GM12801 (cell line): ENCODE results near the gene GPATCH1.

Experiments
- TF ChIP-seq, protein P1 (sequence below): IDR thresholded peaks from one replicate; pipeline ENCODE4 v1.5.1; 2011; ENCODE audit warnings: control low read depth; ENCODE audit not compliant: insufficient read length; ENCODE audit errors: extremely low read depth

GPATCH1 gene

DNA sequence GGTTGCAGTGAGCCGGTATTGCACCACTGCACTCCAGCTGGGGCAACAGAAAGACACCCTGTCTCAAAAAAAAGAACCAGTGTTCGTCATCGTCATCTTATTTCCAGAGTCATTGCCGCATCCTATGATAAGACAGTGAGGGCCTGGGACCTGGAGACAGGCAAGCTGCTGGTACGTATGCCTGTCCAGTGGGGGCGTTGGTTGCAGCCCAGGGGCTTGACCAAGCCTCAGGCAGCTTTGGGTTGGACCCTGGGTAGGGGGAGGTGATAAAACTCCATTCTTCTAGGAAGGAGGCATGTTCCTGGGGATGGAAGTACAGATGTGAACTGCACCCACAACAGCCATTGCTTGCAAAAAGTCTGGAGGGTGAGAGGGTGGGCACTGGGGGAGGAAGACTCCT, 66.6 kb downstream of the GPATCH1 start:
- TF ChIP-seq, protein P1, sequence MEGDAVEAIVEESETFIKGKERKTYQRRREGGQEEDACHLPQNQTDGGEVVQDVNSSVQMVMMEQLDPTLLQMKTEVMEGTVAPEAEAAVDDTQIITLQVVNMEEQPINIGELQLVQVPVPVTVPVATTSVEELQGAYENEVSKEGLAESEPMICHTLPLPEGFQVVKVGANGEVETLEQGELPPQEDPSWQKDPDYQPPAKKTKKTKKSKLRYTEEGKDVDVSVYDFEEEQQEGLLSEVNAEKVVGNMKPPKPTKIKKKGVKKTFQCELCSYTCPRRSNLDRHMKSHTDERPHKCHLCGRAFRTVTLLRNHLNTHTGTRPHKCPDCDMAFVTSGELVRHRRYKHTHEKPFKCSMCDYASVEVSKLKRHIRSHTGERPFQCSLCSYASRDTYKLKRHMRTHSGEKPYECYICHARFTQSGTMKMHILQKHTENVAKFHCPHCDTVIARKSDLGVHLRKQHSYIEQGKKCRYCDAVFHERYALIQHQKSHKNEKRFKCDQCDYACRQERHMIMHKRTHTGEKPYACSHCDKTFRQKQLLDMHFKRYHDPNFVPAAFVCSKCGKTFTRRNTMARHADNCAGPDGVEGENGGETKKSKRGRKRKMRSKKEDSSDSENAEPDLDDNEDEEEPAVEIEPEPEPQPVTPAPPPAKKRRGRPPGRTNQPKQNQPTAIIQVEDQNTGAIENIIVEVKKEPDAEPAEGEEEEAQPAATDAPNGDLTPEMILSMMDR = no peak

DNA sequence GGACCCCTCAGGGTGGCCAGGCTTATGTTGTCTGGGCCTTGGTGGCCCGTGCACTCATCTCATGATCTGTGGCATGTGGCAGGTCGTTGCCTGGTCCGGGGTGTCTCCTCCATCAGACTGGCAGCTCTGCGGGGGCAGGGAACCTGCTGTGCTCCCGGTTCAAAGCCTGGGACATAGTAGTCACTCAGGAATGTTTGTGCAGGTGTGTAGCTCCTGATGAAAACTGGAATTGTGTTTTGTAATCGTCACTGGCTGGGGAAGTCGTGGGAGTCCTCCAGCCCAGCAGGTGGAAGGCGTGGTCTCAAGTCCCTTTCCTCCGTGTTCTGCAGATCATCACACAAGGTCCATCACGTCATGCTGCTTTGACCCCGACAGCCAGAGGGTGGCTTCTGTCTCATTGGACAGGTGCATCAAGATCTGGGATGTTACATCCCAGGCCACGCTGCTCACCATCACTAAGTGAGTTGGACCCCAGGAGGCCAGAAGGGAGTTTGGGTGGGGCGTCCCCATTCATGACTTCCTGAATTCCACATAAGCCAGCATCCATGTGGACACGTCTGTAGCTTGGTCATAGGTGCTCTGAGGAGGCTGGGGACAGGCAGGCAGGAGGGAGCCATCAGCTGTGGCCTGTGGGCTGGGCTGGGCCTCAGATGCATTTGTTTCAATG, 70.0 kb downstream of the GPATCH1 start:
- TF ChIP-seq, protein P1 = no peak

DNA sequence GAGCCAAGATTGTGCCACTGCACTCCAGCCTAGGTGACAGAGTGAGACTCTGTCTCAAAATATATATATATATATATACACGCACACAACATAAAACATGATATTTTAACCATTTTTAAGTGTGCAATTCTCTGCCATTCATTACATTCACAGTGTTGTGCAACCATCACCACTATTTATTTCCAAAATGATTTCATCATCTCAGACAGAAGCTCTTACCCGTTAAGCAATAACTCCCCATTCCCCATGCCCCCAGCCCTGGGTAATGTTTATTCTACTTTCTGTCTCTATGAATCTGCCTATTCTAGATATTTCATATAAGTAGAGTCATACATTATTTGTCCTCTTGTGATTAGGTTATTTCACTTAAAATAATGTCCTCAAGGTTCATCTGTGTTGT, 71.2 kb downstream of the GPATCH1 start:
- TF ChIP-seq, protein P1 = no peak

DNA sequence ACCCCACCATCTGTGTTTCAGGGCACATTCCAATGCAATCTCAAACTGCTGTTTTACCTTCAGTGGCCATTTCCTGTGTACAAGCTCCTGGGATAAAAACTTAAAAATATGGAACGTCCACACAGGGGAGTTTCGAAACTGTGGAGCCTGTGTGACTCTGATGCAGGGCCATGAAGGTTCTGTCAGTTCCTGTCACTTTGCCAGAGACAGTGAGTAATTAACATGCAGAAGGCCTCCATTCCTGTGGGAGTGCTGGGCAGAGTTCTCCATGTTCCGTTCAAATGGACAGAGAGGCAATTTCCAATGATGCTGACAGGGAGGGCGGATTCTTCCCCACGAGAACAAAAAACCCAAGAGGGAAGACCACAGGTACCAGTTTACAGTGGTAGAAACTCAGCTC, 75.4 kb downstream of the GPATCH1 start:
- TF ChIP-seq, protein P1 = no peak

DNA sequence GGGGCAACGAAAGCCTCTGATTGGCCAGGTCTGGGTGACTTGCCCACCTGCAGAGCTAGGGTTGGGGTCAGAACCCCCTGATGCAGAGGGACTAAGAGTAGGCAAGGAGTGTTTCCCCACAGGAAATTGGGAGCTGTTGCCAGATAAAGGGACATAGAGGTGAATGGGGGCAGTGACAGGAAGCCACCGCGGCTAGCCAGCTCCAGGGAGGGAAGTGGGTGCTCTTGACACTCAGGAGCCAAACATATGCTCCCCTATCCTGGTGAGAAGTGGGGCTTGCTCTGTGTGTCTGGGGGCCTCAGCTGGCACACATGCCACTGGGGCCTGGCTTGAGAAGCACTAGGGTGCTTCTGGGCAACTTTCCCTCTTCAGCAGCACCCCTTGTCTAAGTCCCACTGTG, 76.9 kb downstream of the GPATCH1 start:
- TF ChIP-seq, protein P1 = no peak

DNA sequence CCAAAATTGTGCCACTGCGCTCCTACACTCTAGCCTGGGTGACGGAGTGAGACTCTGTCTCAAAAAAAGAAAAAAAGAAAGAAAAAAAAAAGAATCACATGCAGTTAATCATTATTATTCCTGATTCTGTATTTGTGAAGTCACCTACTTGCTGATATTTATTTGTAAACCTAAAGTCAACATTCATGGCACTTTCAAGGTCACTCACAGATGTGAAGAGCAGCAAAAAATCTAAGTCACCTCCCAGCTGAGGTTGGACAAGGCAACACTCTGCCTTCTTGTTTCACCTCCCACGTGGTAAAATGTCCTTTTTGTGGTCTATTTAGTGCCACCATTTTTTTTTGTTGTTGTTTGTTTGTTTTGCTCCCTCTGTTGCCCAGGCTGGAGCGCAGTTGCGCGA, 77.4 kb downstream of the GPATCH1 start:
- TF ChIP-seq, protein P1 = no peak

DNA sequence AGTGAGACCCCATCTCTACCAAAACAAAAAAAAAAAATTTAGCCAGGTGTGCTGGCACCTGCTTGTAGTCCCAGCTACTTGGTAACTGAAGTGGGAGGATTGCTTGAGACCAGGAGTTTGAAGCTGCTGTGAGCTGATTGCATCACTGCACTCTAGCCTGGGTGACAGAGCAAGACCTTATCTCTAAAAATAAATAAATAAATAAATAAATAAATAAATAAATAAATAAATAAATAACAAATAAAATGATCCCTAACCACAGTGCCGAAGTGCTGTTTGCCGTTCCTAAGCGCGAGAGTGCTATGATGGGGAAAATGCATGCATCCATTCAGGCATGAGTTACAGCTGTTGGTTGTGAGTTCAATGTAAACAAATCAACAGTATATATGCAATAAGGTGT, 78.2 kb downstream of the GPATCH1 start:
- TF ChIP-seq, protein P1 = no peak
